Pons (tissue), 1 donor: ENCODE results near the gene KIRREL3.

Source experiments
- DNase-seq: peaks from one replicate; pipeline ENCODE4 v3.0.0-alpha.2; 2016; ENCODE audit warnings: low spot score

KIRREL3 gene

DNA sequence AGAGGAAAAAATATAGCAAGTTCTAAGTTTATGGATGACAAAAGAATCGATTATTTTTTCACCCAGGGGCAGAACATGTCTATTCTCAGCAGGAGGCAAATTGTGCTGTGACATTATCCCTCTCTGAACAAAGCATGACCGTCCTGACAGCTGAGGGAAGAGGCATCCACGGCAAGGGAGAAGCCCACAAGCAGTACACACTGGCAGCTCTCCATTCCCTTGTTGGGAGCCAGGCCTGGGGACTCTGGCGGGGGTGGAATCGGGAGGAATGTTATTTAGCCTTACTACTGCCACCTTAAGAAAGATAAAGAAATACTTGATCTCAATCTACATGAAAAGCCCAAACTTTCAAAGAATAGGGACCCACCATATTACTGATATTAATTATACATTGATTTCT is 3.4 kb downstream of the KIRREL3 start:
- DNase-seq, result no peak

DNA sequence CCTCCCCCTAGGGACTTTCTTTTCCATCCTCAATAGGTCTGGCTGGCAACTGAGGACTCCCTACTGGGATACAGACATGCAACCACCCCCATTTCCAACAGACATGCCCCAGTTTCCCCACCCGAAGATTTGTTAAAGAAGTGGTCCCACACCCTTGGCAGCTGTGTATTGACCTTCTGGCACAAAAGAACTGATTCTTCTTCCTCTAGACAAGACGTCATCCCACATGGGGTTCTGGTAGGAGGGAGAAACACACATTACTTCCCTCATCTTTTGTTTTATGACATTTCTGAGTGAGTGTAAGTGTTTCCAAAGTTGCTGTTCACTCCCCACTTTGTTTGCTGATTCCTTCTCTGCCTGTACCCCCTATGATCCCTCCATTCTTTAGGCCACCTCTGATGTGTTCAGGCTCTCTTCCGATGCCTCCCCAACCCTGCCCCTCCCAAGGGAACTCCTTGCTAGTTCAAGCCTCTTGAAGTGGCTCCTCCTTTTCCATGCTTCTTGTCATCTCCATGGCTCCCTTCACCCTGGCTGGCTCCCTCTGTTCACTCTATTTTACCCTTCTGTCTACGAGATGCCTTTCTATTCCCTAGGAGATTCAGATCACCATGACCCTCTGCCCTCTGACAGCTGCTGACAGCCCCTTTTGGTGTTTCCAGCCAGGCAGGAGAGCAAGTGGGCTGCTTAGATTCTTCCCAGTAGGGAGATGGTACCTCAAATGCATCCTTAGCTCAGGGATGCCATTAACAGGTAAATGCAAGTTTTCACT is 4.3 kb downstream of the KIRREL3 start:
- no peak for DNase-seq

DNA sequence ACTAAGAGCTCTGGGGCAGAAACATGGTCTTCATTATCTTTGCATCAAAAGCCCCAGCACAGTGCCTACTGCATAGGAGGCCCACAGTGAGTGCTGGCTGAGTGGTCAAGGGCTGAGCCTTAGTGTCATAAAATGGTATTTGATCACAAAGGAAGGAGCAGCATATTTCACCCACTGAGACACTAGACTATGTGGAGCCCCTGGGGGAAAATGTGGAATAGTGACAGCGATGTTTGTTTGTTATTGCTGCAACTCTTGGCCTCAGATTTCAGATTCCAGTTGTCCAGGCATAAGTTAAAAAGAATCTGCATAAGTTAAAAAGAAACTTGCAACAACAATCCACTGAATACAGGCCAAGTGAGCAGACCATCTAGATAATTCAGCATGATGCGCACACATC is 7.0 kb downstream of the KIRREL3 start:
- DNase-seq, result no peak

DNA sequence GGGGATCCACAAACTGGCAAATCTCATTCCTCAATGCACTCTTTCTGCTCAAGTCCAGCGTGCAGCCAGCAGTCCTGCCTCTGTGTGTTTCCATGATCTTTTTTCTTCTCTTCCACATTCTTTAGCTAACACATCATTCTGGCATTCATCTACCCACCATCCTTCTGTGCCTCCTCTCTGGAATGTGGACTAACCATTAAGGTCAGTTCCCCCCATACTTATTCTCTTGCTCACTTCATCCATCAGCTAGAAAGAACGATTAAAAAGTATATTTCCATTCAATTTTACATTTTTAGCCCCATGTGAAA is 7.8 kb downstream of the KIRREL3 start:
- DNase-seq, result no peak

DNA sequence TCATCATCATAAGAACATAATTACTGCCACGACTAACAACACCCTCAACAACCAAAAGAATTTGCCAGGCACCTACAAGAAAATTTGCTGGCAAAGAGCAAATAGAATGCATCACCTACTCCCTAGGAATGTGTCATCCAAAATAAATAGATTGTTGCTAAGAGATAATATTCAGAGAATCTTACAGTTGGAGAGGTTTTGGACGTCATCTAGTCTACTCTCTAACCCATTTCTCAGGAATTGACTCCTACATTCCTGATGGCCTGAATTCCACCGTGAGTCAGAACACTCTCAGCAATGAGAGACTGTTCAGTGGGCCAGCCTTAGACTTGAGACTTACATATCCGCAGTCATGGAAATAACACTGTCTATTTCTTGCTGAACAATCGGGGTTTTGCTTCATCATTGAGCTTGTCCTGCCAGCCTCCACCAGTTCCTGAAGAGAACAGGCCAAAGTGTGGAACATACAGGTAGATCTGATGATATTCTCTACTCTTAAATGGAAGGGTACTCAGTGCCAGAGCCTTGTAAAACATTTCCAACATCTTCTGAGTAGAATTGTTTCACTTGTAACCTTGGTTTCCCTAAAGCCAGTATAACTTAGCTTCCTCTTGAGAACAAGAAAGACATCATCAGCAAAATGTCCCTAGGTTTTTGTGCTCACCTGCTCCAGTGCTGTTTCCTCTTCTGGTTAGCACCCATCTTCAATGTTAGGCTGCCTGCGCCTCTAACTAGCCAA is 8.3 kb downstream of the KIRREL3 start:
- no peak for DNase-seq

DNA sequence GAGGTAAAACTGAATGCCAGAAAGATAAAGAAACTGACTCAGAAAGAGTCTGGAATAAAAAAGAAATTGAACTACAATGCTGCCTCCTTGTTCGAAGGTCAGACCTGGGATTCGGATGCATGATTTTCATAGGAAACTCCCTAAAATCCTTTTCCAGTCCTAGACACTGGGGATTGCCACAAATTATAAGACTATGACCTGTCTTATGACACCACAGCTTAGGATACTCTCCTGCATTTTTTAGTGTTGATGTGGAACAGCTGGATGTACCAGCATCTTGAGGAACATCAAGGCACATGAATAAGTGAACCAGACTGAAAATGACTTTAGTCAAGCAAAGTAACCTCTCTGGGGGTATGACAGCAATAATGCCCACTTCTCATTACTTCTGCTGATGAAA is 9.0 kb downstream of the KIRREL3 start:
- no peak for DNase-seq

DNA sequence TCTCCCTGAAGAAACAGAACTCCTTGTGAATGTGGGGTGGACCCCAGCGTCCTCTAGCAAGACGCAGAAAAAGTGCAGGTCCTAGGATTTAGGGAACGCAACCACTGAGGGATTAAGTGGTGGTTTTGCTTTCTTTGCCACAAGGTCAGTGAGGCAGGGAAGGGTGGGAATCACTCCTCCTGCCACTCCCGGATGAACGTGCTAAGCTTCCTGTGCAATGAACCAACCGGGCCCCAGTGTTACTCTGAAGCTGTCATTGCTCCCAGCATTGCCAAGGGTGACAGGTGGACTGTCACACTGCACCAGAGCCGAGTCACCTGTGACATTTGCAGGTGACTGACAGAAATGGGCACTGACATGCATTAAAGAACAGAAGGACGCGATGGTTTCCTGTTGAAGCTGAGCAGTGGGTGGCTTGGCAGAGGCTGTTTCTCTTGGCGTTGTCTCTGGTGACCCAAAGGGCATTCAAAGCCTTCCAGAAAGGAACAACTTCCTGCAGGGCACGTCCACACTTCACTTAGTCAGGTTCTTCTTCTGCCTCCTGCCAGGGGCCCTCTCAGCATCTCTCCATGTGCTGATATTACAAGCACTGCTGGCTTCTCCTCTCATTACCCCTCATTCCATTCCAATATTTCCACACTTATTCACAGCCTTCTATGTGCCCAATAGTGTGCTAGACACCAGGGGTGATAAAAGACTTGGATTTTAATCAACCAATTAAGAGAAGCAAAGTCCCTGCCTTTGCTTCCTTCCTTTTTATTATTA is 9.7 kb downstream of the KIRREL3 start:
- DNase-seq, result no peak

DNA sequence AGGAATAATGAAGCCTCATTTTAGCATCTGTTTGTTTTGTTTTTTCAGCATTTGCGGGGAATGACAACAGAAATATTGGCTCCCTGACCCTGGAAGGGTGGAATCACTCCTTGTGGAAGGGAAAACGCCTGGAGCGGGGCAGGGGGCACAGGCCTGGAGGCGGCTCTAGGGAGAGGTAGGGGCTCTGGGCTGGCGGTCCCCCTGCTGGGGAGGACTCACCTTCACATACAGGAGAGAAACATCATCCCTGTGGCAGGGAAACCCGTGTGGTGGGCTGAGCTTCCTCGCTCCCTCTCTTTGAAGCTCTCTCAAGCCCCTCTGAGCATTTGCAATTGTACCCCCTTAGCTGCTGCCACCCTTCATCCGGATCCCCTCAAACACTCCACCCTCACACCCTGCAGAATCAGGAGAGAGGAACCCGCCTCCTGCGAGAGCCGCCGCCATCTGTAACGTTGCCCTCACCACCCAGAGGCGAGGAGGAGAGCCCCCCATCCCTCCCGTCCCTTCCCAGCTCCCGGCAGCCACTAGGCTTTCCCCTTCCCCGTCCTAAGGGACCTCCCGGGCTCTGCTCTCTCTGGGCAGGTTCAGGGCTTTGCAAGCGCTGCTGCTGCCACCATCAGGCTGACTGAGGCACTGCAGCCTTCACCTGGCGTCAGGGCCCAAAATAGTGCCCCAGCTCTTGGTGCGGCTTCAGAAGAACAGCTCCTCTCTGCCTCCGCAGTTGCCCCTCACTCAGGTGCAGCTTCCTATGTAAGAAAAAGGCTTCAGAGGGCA is 10.4 kb downstream of the KIRREL3 start:
- peak; percentile 76 for DNase-seq

DNA sequence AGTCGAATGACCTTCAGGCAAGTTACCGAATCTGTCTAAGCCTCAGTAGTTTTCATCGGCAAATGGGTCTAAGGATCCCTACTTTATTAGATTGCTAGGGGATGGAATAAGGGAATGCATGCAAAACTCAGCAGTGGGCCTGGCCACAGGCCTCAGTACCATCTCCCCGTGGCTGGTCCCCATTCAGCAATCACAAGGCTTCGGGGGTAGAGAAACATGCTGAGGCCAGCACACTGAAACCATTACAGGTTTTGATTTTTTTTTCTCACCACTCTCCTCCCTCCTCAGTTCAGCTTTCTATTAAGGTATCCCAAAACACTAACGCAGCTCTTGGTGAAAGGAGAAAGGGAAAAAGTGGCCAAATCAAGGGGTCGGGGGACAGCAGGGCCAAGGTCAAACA is 11.9 kb downstream of the KIRREL3 start:
- DNase-seq, result no peak

- no peak for DNase-seq
Measured at GRCh38 chr11:126981635-126982034, 18.9 kb downstream of the KIRREL3 start.

DNA sequence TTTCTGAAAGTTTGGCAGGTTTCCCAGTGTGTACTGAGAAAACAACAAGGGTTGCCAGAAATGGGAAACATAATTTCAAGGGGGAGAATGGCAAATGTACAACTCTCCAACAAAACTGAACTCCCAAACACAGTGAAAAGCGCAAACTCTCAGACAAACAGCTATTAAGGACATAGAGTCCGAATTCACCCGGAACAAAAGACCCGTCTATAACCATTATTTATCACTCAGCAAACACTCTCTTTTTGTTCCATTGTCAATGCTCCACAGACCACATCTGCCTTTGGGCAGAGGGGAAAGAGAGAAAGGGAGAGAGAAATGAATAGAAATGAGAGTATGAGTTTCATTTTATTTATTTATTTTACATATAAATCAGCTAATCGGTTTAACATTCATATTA is 21.7 kb downstream of the KIRREL3 start:
- DNase-seq, result peak; percentile 98

DNA sequence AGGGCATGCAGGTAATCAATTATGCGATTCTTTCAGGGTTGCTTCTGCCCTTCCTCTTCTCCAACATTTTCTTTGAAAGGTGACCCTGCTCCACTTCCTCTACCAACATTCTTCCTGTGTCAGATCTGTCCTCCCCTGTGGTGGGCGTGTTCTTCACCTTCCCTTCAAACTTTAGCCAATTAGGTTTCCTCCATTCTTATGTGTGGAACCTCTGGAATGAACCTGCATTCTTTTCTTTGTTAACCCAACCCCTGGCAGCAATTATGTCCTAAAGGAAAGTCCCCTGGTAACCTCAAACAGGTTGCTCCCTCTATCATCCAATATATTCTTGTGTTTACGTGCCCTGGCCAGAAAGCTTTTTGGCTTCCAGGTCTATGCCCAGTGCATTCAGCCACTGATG is 22.4 kb downstream of the KIRREL3 start:
- DNase-seq, result no peak

- DNase-seq, result no peak
Measured at GRCh38 chr11:126973051-126973450, 27.5 kb downstream of the KIRREL3 start.

- no peak for DNase-seq
Measured at GRCh38 chr11:126971305-126971704, 29.3 kb downstream of the KIRREL3 start.

GRCh38 chr11:126969865-126970479 is 30.6 kb downstream of the KIRREL3 start:
- peak; percentile 77 for DNase-seq

- DNase-seq, result no peak
Measured at GRCh38 chr11:126968915-126969314, 31.7 kb downstream of the KIRREL3 start.

DNA sequence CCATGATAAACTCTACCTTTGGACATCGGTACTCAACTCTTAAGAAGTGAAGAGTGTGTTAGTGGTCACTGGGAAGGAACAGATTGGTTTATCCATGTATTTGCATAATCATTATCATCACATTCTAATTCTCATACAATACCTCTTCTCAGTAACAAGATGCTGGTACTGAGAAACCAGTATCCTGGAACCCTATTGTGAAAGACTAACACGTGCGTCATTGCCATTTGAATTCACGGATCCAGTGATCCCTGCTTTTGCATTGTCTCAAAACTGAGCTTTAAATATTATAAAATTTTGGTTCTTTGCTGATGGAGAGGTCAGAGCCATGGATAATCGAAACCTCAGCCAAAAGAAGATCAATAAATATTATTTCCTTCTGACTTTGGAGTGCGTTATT is 35.2 kb downstream of the KIRREL3 start:
- DNase-seq, result no peak

DNA sequence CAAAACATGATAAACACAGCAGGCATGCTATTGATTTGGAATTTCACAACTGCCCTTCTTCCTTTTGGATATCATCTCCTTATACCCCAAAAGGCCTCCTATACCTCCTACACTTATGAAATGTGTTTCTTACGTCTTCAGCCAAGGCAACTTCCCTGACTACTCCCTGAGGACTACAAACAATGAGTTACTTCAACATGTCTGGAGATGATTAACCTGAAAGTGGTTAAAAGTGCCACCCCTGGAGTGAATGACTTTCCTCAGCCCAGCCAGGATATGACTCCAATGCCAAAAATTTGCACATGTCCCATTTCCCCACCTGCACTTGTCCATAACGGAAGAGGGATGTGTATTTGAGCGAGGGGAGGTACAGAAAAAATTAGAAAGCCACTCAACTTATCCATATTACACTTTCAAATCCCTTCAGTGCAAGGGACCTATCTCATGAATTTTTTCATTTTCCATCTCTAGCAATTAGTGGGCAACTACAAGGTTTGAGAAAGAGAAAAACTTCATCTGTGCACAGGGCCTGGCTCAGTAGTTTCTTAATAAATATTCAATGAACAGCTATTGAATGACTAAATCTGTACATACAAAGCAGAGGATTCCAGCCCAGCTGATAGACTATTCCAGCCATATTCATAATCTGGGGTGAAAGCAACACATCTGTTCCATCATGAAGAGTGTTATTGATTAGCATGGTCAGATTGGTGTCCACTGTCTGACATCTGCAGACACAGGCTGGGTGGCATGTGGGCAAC is 36.8 kb downstream of the KIRREL3 start:
- no peak for DNase-seq

DNA sequence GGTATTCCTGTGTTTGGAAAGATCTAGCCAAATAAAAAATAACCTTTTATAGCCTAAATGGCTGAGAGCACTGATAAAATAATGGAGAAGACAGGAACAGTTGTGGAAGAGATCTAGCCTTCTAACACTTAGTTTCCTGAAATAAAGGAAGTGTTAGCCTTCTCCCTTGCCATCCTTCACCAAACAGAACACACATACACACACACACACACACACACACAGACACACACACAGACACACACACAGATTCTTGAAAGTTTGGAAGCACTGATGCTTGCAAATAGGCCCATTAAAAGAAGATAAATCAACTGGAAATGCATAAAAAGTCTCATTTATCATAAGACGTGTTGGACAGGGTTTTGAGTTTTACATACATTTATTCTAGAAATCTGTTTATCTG is 37.5 kb downstream of the KIRREL3 start:
- no peak for DNase-seq

DNA sequence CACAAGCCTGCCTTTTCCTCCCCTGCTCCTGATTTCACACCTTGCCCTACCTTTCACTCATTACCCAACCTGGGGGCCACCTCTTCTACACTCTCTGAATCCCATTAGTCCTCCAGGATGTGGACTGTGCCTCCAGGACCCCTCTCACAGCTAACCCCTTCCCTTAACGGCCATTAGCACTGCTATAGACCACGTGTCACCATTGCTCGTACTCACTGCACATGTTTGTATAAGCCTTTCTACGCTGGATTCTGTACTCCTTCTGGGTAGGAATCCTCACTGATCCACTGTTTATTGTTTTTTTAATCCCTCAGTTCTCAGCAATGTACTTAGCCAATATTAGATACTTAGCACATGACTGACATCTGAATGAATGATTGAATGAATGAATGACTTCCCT is 40.9 kb downstream of the KIRREL3 start:
- no peak for DNase-seq

DNA sequence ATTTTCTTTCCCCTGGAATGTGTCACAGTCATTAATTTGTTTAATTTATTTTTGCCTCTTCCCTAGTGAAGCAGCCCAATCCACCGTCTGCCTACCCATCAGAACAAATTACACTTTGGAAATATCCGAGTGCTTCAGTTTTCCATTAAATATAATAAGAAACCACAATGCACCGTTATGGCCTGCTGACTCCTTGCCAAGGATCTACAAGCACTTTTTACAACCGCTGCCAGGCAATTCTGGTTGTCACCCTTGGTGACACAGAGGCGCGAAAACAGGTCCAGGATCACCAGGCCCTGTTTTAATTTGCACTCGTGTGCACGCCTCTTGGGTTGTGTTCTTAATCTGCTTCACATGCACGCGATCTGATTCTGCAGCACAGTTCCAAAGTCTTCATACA is 43.9 kb downstream of the KIRREL3 start:
- no peak for DNase-seq
